Ascending aorta (tissue), 2 donors: ENCODE data around the gene EPC1. TPM values are rescaled to one million over a fixed set of nuclear protein-coding genes. Genes with fewer than 3 reads are reported as not detected.
"Not testable (repeated sequence)": the region's sequence is repeated elsewhere in the genome, so short reads cannot be mapped to it uniquely, and the experiment has no call there.

Experiments used
- DNase-seq, 2 donors: peaks; one replicate each; pipeline ENCODE4 v3.0.0-alpha.2; 2019; ENCODE audit warnings: low spot score in 2 of 2
- H3K27ac ChIP-seq, 2 donors: fragments of 200-600 bp; sonication (generic); one replicate each; pipeline ENCODE4 v1.5.1; 2016 to 2017; ENCODE audit warnings: mild to moderate bottlenecking in 1 of 2
- H3K27me3 ChIP-seq: fragments of 200-600 bp; sonication (generic); one replicate; pipeline ENCODE4 v1.5.1; 2017
- H3K36me3 ChIP-seq, 2 donors: fragments of 200-600 bp; sonication (generic); one replicate each; pipeline ENCODE4 v1.5.1; 2016
- H3K4me1 ChIP-seq, 2 donors: fragments of 200-600 bp; sonication (generic); one replicate each; pipeline ENCODE4 v1.5.1; 2016 to 2017; ENCODE audit warnings: mild to moderate bottlenecking in 1 of 2
- H3K4me3 ChIP-seq, 2 donors: fragments of 200-600 bp; sonication (generic); one replicate each; pipeline ENCODE4 v1.5.1; 2016 to 2017; ENCODE audit warnings: mild to moderate bottlenecking in 1 of 2
- H3K9me3 ChIP-seq, 2 donors: fragments of 200-600 bp; sonication (generic); one replicate each; pipeline ENCODE4 v1.5.1; 2016
- CTCF ChIP-seq, 3 experiments: fragments of 200-600 bp in 2 of 3; fragments of 450-650 bp in 1 of 3; sonication (generic) in 2 of 3; IDR thresholded peaks; one replicate each; pipeline ENCODE4 v1.5.1; 2016 to 2019; ENCODE audit warnings: antibody characterized with exemption in 3 of 3, mild to moderate bottlenecking in 1 of 3, moderate library complexity in 1 of 3
- intact Hi-C: fragments of 100-400 bp; cut with DNase I; formaldehyde crosslinking; loops from one replicate; pipeline ENCODE4 v1.15.1; 2023
- total RNA-seq: library from RNA; depleted of rRNA; stranded (reverse); fragments of >200 nt; gene quantifications from one replicate; pipeline ENCODE4 v1.1.0, GENCODE V29; 2016

Gene EPC1
- 31.4 TPM for total RNA-seq

GRCh38 chr10:32346551-32347362 is at the start of gene EPC1:
TSS of gene EPC1 (minus strand) at chr10:32347158. CDS start at chr10:32346915, 243 bp downstream.
- DNase-seq: peak; percentile 44 to 91
- H3K4me1 ChIP-seq: peaks cover 0 to 49% of the 10 kb centered on the region in 2 donors
- H3K27me3 ChIP-seq: no peaks in the 10 kb centered on the region
- intact Hi-C loops: loop anchor here (1.0 to 5.0 kb wide), 5 partner anchors 20 to 289 kb away; partner anchors contain the start of gene KIF5B
- peak within 1 kb of the TSS; percentile 100 for H3K27ac ChIP-seq
- peaks cover 0 to 3% of the 10 kb centered on the region in 2 donors for H3K36me3 ChIP-seq
- H3K4me3 ChIP-seq: peak within 1 kb of the TSS; percentile 96 to 97
- H3K9me3 ChIP-seq: no peaks in the 10 kb centered on the region
- TF ChIP-seq CTCF (IDR thresholded peaks at IDR 0.05): no peak

- Histone ChIP-seq H3K27me3 (no peaks in the 10 kb centered on the region), H3K4me3 (no peak overlapping the region), H3K27ac (peak overlapping the region; percentile 55 to 70), H3K36me3 (no peaks in the 10 kb centered on the region), H3K4me1 (peaks cover 0 to 4% of the 10 kb centered on the region in 2 donors), H3K9me3 (no peaks in the 10 kb centered on the region)
- no peak for TF ChIP-seq CTCF (IDR thresholded peaks at IDR 0.05)
- intact Hi-C loops: no loop called here
- no peak for DNase-seq
Measured at GRCh38 chr10:32393911-32394310, 47.0 kb upstream of the EPC1 start.

- DNase-seq, H3K9me3 ChIP-seq, H3K4me3 ChIP-seq, H3K4me1 ChIP-seq, H3K27me3 ChIP-seq, H3K27ac ChIP-seq, intact Hi-C loops, H3K36me3 ChIP-seq: not testable (repeated sequence)
Measured at GRCh38 chr10:32392284-32392683, 45.3 kb upstream of the EPC1 start.

- Histone ChIP-seq H3K9me3 (no peaks in the 10 kb centered on the region), H3K27me3 (no peaks in the 10 kb centered on the region), H3K27ac (no peak overlapping the region), H3K36me3 (no peaks in the 10 kb centered on the region), H3K4me3 (no peak overlapping the region), H3K4me1 (peaks cover 0 to 4% of the 10 kb centered on the region in 2 donors)
- intact Hi-C loops: no loop called here
- TF ChIP-seq CTCF (IDR thresholded peaks at IDR 0.05): no peak
- no peak for DNase-seq
Measured at GRCh38 chr10:32390193-32390592, 43.2 kb upstream of the EPC1 start.

- H3K27me3 ChIP-seq: no peaks in the 10 kb centered on the region
- no peaks in the 10 kb centered on the region for H3K36me3 ChIP-seq
- no peak for TF ChIP-seq CTCF (IDR thresholded peaks at IDR 0.05)
- H3K27ac ChIP-seq: no peak overlapping the region
- H3K9me3 ChIP-seq: no peaks in the 10 kb centered on the region
- H3K4me1 ChIP-seq: no peaks in the 10 kb centered on the region
- no peak for DNase-seq
- intact Hi-C loops: no loop called here
- no peak overlapping the region for H3K4me3 ChIP-seq
Measured at GRCh38 chr10:32388258-32389027, 41.5 kb upstream of the EPC1 start.
